LNCaP clone FGC (cell line): ENCODE data around the gene FAM120A.

Experiments used
- DNase-seq: peaks from one replicate; pipeline ENCODE4 v3.0.0-alpha.2; 2011; ENCODE audit warnings: low read depth
- H3K4me3 ChIP-seq: 2 replicates; pipeline ENCODE4 v1.5.1; 2011; ENCODE audit warnings: mild to moderate bottlenecking, low read depth, low read length, control low read depth
- TF ChIP-seq, protein P1 (sequence below): IDR thresholded peaks from 2 replicates; pipeline ENCODE4 v1.5.1; 2012; ENCODE audit warnings: mild to moderate bottlenecking; ENCODE audit not compliant: control insufficient read depth, insufficient read depth; ENCODE audit errors: extremely low read depth

Gene FAM120A

DNA sequence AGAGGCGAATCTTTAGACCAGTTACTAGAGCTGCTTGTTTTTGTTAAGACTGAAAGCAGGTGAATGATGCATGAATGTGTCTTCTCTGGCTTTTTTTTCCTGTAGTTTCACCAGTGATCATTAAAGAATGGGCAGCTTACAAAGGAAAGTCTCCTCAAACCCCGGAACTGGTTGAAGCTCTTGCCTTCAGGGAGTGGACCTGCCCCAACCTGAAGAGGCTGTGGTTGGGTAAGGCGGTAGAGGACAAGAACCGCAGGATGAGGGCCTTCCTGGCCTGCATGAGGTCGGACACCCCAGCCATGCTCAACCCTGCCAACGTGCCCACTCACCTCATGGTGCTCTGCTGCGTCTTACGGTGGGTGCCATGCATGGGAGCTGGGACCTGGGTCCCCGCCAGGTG lies 91.6 kb downstream of the FAM120A start:
- no peak overlapping the region for H3K4me3 ChIP-seq
- no peak for DNase-seq
- TF ChIP-seq, protein P1, sequence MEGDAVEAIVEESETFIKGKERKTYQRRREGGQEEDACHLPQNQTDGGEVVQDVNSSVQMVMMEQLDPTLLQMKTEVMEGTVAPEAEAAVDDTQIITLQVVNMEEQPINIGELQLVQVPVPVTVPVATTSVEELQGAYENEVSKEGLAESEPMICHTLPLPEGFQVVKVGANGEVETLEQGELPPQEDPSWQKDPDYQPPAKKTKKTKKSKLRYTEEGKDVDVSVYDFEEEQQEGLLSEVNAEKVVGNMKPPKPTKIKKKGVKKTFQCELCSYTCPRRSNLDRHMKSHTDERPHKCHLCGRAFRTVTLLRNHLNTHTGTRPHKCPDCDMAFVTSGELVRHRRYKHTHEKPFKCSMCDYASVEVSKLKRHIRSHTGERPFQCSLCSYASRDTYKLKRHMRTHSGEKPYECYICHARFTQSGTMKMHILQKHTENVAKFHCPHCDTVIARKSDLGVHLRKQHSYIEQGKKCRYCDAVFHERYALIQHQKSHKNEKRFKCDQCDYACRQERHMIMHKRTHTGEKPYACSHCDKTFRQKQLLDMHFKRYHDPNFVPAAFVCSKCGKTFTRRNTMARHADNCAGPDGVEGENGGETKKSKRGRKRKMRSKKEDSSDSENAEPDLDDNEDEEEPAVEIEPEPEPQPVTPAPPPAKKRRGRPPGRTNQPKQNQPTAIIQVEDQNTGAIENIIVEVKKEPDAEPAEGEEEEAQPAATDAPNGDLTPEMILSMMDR: no peak

DNA sequence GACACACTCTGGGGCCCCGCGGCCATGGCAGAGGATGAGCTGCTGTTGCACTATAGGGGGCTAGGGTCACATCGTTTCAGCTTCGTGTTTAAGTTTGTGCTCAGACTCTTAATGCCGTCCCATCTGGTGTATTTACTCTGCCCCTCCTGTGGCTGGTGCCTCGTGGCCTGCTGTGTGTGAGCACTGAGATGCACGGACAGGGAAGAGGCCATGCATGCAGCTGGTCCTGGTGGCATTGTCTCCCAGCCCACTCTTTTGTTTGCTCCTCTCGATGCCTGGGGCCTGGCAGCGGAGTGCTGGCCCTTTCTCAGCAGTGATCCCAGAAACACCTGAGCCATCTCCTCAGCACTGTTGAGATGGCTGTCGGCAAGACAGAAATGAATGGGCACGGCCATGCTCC lies 94.9 kb downstream of the FAM120A start:
- DNase-seq: no peak
- H3K4me3 ChIP-seq: no peak overlapping the region
- TF ChIP-seq, protein P1: no peak

DNA sequence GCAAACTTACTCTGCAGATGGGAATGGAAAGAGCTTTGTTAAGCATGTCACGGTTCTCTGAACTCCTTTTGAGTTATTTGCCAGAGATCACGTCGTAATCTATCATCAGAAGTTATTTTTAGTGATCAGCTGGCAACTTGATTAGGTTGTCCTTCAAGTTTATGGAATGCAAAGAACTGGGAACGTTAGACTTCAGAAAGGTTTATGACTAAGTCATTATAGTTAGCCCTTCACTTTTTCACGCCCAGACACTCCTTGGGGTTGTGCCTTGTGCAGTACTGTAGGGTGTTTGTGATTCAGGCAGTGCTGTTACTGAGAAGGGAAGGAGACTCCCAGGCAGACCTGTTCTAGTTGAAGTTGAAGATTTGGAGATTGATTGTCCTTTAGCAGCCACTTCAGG lies 98.1 kb downstream of the FAM120A start:
- no peak for DNase-seq
- TF ChIP-seq, protein P1: no peak

DNA sequence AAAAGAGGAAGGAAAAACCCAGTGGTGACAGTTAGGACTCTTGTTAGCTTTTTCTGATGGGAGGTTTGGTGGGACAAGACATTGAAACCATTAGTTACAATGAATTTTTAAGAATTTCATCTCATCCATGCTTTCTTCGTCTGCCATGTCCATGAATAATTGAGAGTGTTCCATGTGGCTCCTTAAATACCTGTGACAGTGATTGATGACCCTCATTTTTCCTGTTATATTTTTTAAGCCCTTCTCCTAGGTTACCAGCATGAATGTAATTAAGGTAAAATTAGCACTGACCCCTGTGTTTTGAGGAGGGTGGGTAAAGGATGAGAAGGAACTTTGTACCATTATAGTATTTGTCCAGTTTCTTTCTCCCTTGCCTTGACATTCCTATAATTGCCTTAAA lies 101.4 kb downstream of the FAM120A start:
- DNase-seq: no peak
- TF ChIP-seq, protein P1: no peak
- no peak overlapping the region for H3K4me3 ChIP-seq

More for the DNA sequence above, 98.1 kb downstream of the FAM120A start:
- H3K4me3 ChIP-seq: no peak overlapping the region

DNA sequence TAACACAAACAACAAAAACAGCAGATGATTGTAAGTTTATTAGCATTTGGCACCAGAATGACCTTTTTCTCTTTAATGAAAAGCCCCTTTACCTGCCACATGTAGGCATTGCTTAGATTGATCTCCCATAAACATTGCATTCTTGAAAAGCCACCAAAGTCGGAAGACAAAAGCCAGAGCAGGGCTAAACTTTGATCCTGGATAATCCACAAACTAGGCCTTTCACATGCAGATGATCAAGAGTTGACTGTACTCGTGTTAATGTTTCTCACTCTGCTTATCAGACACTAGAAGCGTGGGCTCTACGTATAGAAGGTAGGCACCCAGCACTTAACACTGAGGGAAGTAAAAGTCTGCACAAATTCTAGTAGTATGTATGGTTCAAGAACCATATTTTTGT lies 103.9 kb downstream of the FAM120A start:
- no peak for DNase-seq
- TF ChIP-seq, protein P1: no peak
- H3K4me3 ChIP-seq: no peak overlapping the region

DNA sequence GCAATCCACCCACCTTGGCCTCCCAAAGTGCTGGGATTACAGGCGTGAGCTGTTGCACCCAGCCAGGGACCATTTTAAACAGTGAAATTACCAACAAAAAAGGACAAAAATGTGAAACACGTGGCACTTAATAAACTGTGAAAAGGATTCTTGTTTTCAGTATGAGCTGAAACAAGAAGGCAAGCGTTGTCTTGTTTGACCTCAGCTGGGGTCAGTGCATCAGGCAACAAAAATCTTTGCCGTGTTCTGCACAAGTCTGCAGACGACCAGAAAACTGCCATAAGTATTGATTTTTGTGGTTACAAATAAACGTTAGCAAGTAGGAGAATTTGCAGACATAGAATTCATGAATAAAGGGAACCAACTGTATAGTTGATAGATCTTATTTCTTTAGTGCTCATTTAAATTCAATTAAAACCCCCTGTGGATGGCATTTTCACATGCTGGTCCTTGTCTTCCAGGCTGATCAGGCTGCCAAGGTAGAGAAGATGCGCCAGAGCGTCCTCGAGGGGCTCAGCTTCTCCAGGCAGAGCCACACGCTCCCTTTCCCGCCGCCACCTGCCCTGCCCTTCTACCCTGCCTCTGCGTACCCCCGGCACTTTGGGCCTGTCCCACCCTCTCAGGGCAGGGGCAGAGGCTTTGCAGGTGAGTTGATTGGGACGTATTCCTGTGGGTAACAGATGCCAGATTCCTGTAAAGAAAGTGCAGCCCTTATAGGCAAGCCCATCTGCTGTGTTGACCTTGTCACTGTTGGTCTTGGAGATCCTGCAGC lies 106.1 kb downstream of the FAM120A start:
- TF ChIP-seq, protein P1: no peak
- DNase-seq: no peak
- H3K4me3 ChIP-seq: no peak overlapping the region

DNA sequence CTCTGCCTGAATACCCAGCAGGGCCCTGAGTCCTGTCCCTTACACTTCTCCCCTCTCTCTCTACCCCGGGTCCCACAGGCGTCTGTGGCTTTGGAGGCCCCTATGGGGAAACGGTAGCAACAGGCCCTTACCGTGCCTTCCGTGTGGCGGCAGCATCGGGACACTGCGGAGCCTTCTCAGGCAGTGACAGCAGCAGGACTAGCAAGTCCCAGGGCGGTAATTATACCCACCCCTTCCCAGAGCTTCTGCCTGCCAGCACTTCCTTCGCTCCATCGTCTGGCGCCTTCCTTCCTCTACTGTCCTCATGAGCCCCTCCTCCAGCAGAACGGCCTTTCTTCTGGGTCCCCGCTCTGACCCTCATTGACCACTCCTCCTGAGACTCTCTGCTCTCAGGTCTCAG lies 107.0 kb downstream of the FAM120A start:
- DNase-seq: no peak
- TF ChIP-seq, protein P1: no peak
- no peak overlapping the region for H3K4me3 ChIP-seq
